ENCODE results near the gene TPRN. TPM values are rescaled to one million over a fixed set of nuclear protein-coding genes. Genes with fewer than 3 reads are reported as not detected.
A peak's percentile ranks its signal among the peaks of the same experiment; 100 is the strongest.

TPRN gene, protein sequence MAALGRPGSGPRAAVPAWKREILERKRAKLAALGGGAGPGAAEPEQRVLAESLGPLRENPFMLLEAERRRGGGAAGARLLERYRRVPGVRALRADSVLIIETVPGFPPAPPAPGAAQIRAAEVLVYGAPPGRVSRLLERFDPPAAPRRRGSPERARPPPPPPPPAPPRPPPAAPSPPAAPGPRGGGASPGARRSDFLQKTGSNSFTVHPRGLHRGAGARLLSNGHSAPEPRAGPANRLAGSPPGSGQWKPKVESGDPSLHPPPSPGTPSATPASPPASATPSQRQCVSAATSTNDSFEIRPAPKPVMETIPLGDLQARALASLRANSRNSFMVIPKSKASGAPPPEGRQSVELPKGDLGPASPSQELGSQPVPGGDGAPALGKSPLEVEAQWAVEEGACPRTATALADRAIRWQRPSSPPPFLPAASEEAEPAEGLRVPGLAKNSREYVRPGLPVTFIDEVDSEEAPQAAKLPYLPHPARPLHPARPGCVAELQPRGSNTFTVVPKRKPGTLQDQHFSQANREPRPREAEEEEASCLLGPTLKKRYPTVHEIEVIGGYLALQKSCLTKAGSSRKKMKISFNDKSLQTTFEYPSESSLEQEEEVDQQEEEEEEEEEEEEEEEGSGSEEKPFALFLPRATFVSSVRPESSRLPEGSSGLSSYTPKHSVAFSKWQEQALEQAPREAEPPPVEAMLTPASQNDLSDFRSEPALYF
- 100 to 1,000 TPM in 2 of 3 donors, 10 to 100 TPM in 1; 73.8 to 170 (median 122) TPM for total RNA-seq
- long read RNA-seq, donor 1, transcript TPRN-203 (3 exons, 3,350 nt) = minor isoform, 9 of 159 reads
- long read RNA-seq, donor 1, transcript TPRN-202 (4 exons, 2,661 nt) = major isoform, 144 of 159 reads
- long read RNA-seq, donor 1, partial matches to known transcripts = 0 of 159 reads
- long read RNA-seq, donor 1, other reads (novel, unspliced or antisense) = 6 of 159 reads
- long read RNA-seq, donor 2, transcript TPRN-202 (4 exons, 2,661 nt) = major isoform, 7 of 15 reads
- long read RNA-seq, donor 2, partial matches to known transcripts = 5 of 15 reads
- long read RNA-seq, donor 2, other reads (novel, unspliced or antisense) = 0 of 15 reads

DNA sequence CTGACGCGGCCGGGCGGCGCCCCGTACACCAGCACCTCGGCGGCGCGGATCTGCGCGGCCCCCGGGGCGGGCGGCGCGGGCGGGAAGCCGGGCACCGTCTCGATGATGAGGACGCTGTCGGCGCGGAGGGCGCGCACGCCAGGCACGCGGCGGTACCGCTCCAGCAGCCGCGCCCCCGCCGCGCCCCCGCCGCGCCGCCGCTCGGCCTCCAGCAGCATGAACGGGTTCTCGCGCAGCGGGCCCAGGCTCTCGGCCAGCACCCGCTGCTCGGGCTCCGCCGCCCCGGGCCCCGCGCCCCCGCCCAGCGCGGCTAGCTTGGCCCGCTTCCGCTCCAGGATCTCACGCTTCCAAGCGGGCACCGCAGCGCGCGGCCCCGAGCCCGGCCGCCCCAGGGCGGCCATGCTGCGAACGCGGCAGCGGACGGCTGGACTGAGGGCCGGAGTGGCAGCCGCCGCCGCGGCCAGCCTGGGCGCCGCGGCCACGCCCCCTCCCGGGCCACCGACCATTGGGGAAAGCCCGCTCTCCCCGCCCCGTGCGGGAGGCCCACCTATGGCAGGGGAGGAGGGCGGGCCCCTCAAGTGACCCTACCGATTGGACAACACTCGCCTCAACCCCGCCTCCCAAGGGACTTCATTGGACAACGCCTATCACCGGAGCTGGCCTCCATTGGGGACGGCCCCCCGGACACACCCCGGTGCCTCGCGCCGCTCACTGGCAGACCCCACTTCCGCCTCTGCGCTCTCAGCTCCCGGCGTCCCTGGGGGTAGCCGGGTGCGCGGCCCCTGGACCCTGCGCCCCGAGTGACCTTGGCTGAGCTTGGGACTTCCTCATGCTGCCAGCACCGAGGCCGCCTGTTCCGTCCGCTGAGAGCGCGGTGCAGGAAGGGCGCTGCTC is at the start of gene TPRN:
Gene TPRN (minus strand): TSS at position 431 of the 894 bp plus-strand sequence. CDS start 30 bp downstream, at position 401.
- ATAC-seq (peak; percentile 82), DNase-seq (peak; percentile 99)
- TF ChIP-seq, protein P1, sequence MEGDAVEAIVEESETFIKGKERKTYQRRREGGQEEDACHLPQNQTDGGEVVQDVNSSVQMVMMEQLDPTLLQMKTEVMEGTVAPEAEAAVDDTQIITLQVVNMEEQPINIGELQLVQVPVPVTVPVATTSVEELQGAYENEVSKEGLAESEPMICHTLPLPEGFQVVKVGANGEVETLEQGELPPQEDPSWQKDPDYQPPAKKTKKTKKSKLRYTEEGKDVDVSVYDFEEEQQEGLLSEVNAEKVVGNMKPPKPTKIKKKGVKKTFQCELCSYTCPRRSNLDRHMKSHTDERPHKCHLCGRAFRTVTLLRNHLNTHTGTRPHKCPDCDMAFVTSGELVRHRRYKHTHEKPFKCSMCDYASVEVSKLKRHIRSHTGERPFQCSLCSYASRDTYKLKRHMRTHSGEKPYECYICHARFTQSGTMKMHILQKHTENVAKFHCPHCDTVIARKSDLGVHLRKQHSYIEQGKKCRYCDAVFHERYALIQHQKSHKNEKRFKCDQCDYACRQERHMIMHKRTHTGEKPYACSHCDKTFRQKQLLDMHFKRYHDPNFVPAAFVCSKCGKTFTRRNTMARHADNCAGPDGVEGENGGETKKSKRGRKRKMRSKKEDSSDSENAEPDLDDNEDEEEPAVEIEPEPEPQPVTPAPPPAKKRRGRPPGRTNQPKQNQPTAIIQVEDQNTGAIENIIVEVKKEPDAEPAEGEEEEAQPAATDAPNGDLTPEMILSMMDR (IDR thresholded peaks at IDR 0.05) = no peak
- intact Hi-C loops (cut with DNase I, micrococcal nuclease) = no loop called here
- peaks cover 60% of the 10 kb centered on the region for H3K4me1 ChIP-seq (ENCODE audit: low read depth)
- no peaks in the 10 kb centered on the region for H3K9me3 ChIP-seq
- peaks cover 3% of the 10 kb centered on the region for H3K36me3 ChIP-seq (ENCODE audit: low read depth)
- H3K4me3 ChIP-seq = peak within 1 kb of the TSS; percentile 56

DNA sequence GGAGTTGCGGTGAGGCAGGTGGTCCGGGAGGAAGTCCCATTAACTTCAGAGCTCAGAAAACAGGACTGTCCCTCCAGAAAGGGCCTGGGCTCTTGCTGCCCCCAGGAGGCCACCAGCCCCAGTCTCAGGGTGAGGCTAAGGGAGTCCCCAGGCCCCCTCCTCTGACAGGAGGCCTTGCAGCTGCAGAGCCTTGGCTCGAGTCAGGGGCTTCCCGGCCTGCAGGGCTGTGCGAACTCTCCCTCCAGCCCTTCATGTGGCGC is 47.3 kb upstream of the TPRN start:
- H3K9me3 ChIP-seq = no peaks in the 10 kb centered on the region
- no peak for DNase-seq
- intact Hi-C loops (cut with DNase I, micrococcal nuclease) = no loop called here
- H3K4me1 ChIP-seq (ENCODE audit: low read depth) = peaks cover 8% of the 10 kb centered on the region
- H3K36me3 ChIP-seq (ENCODE audit: low read depth) = no peaks in the 10 kb centered on the region
- TF ChIP-seq, protein P1 (IDR thresholded peaks at IDR 0.05) = no peak
- ATAC-seq = no peak
- H3K4me3 ChIP-seq = no peak overlapping the region

DNA sequence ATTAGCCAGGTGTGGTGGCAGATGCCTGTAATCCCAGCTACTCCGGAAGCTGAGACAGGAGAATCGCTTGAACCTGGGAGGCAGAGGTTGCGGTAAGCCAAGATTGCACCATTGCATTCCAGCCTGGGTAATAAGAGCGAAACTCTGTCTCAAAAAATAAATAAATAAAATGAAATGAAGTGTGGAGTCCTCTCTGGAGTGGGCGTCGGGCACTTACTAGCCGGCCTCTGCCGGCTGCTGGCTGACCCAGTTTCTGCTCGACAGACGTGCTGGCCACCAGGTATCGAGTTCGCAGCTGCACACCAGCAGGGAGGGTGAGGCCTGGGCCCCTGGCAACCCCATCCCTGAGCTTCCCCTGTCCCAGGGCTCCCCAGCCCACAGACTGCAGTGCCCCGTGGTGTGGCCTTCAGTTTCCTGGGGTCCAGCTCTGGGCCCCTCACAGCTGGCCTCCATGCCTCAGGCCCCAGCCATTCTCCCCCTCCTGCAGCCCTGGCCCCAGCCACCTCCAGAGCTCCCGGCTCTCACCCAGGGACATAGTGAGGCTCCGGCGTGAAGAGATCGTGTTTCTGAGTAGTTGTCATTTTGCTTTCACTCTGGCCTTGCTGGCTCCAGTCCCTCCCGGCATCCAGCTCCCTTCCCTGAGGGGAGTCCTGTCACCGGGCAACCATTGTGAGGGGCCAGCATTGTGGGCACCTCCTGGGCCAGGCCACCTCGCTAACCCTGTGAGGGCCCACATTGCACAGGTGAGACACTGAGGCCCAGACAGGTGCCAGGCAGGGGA is 46.8 kb upstream of the TPRN start:
- DNase-seq = no peak
- H3K9me3 ChIP-seq = no peaks in the 10 kb centered on the region
- TF ChIP-seq, protein P1 (IDR thresholded peaks at IDR 0.05) = no peak
- intact Hi-C loops (cut with DNase I, micrococcal nuclease) = no loop called here
- peaks cover 9% of the 10 kb centered on the region for H3K4me1 ChIP-seq (ENCODE audit: low read depth)
- no peak overlapping the region for H3K4me3 ChIP-seq
- no peaks in the 10 kb centered on the region for H3K36me3 ChIP-seq (ENCODE audit: low read depth)
- no peak for ATAC-seq

DNA sequence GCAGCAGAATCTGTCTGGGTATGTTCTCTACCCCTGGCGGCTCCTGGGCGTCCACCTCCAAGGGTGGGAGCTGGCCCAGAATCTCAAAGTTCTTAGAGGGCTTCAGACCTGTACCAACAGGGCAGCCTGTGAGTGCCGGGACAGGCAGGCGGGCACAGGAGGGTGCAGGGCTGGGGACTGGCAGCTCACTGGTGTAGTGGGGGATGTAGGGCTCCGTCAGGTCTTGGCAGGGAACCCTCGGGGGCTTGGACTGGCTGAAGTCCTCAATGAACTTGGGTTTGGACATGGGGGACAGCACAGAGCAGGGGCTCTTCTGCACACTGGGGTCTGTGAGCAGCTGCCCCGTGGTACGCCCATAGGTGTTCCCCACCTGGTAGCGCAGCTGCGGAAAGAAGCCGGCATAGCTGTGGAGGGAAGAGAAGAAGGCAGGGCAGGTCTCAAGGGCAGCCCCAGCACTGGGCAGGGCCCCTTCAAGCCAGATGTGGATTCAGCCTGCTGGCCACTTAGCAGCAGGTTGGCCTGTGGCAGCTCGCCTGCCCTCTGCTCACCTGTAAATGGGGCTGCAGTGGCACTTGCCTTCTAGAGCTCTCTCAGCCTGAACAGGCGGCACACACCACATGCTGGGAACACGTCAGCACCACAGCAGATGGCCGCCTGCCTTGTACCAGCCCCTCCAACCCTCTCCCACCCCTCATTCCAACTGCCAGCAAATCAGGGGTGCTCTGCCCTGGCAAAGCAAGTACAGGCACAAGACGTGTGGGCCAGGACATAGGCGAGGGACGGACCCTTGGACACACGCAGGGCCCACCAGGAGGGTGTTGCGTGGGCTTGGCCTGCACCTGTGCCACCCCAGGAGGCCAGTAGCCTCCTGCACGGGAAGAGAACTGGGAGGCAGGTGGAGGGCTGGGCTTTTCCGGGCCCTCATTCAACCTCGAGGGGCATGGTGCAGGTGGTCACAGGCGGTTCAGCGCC is 45.2 kb upstream of the TPRN start:
- DNase-seq (no peak), ATAC-seq (no peak)
- Histone ChIP-seq H3K36me3 (ENCODE audit: low read depth) (peaks cover 4% of the 10 kb centered on the region), H3K4me3 (no peak overlapping the region), H3K4me1 (ENCODE audit: low read depth) (peaks cover 15% of the 10 kb centered on the region), H3K9me3 (no peaks in the 10 kb centered on the region)
- intact Hi-C loops (cut with DNase I, micrococcal nuclease) = no loop called here
- TF ChIP-seq, protein P1 (IDR thresholded peaks at IDR 0.05) = no peak
